Activated effector memory CD4-positive, alpha-beta T cell treated with Interleukin-2 at 50 U/mL for 16 hours (primary cell): ENCODE measurements around the gene LDAH.

ENCODE experiments used
- DNase-seq: peaks from one replicate; pipeline ENCODE4 v3.0.0-alpha.2; 2020

The LDAH gene

DNA sequence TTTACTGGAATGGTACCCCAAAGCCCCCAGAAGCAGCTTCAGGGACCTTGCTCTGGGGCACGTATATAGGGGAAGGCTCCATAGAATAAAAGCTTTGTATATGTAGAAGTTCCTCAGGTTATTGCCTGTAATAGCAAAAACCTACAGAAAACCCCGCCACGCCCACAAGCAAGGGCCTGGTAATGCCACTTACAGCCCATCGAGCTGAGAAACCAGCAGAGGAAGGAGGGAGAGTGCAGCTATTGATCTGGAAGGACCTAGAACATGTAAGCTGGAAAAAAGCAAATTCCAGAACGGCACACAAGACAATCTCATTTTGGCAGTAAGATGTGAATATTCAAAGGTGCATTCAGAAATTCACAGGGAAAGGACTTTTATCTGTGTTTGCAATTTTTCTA, 187.8 kb downstream of the LDAH start:
- no peak for DNase-seq

DNA sequence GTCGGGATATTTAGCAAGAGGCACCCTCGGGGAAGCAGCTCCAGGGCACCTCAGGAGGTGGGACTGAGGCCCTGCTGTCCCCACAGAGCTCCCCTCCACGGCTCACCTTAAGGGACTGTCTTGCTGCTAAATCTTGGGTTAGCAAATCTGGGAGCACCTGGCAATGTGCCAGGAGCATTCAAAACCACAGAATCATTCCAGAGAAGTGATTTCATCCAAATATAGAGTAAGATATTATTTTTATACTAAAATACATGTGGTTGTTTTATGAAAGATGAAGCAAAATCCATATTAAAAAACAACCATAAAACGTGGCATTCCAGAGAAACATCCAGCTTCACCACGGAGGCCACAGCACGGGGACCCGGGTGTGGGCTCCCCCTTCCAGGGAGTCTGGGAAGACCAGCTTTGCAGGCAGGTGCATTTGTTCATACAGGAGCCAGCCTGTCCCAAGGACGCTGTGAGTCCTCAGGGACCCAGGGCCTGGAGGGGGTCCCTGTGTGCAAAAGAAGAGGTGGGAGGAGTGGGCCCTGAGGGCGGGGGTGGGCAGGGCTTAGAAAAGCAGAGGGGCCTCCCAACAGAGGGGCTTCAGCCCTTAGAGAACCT, 188.3 kb downstream of the LDAH start:
- DNase-seq, result no peak
